ENCODE measurements around the gene COPZ1.
"Not testable (repeated sequence)": the region's sequence is repeated elsewhere in the genome, so short reads cannot be mapped to it uniquely, and the experiment has no call there.

COPZ1 gene

GRCh38 chr12:54330442-54330841 lies 5.5 kb downstream of the COPZ1 start:
- in situ Hi-C loops (cut with HindIII; ENCODE audit: low sequenced_read_pairs) = no loop called here

GRCh38 chr12:54331461-54331860 lies 6.5 kb downstream of the COPZ1 start:
- in situ Hi-C loops (cut with HindIII; ENCODE audit: low sequenced_read_pairs) = no loop called here

- in situ Hi-C loops (cut with HindIII; ENCODE audit: low sequenced_read_pairs) = no loop called here
Measured at GRCh38 chr12:54333420-54334034, 8.6 kb downstream of the COPZ1 start.

GRCh38 chr12:54337280-54337842 lies 12.4 kb downstream of the COPZ1 start:
- in situ Hi-C loops (cut with HindIII; ENCODE audit: low sequenced_read_pairs) = loop anchor here (5.0 kb wide), 1 partner anchor 100 kb away; no protein-coding TSS in a partner anchor

GRCh38 chr12:54337854-54338650 lies 13.1 kb downstream of the COPZ1 start:
- in situ Hi-C loops (cut with HindIII; ENCODE audit: low sequenced_read_pairs) = loop anchor here (5.0 kb wide), 1 partner anchor 101 kb away; no protein-coding TSS in a partner anchor

GRCh38 chr12:54338698-54339296 lies 13.9 kb downstream of the COPZ1 start:
- in situ Hi-C loops (cut with HindIII; ENCODE audit: low sequenced_read_pairs) = loop anchor here (5.0 kb wide), 1 partner anchor 101 kb away; no protein-coding TSS in a partner anchor

GRCh38 chr12:54340846-54341245 lies 15.9 kb downstream of the COPZ1 start:
- in situ Hi-C loops (cut with HindIII; ENCODE audit: low sequenced_read_pairs) = loop anchor here (5.0 kb wide), 1 partner anchor 51 kb away; no protein-coding TSS in a partner anchor

GRCh38 chr12:54341378-54342300 lies 16.7 kb downstream of the COPZ1 start:
- in situ Hi-C loops (cut with HindIII; ENCODE audit: low sequenced_read_pairs) = loop anchor here (5.0 kb wide), 1 partner anchor 51 kb away; no protein-coding TSS in a partner anchor

GRCh38 chr12:54349036-54349435 lies 24.1 kb downstream of the COPZ1 start:
- in situ Hi-C loops (cut with HindIII; ENCODE audit: low sequenced_read_pairs) = no loop called here

- in situ Hi-C loops (cut with HindIII; ENCODE audit: low sequenced_read_pairs) = no loop called here
Measured at GRCh38 chr12:54349679-54350078, 24.7 kb downstream of the COPZ1 start.

- in situ Hi-C loops (cut with HindIII; ENCODE audit: low sequenced_read_pairs) = no loop called here
Measured at GRCh38 chr12:54350743-54351142, 25.8 kb downstream of the COPZ1 start.

GRCh38 chr12:54351341-54351740 lies 26.4 kb downstream of the COPZ1 start:
- in situ Hi-C loops (cut with HindIII; ENCODE audit: low sequenced_read_pairs) = no loop called here

- in situ Hi-C loops (cut with HindIII; ENCODE audit: low sequenced_read_pairs) = no loop called here
Measured at GRCh38 chr12:54352022-54352531, 27.1 kb downstream of the COPZ1 start.

- in situ Hi-C loops (cut with HindIII; ENCODE audit: low sequenced_read_pairs) = no loop called here
Measured at GRCh38 chr12:54352891-54353874, 28.3 kb downstream of the COPZ1 start.

GRCh38 chr12:54354271-54354670 lies 29.3 kb downstream of the COPZ1 start:
- in situ Hi-C loops (cut with HindIII; ENCODE audit: low sequenced_read_pairs) = not testable (repeated sequence)

GRCh38 chr12:54355104-54355815 lies 30.3 kb downstream of the COPZ1 start:
- in situ Hi-C loops (cut with HindIII; ENCODE audit: low sequenced_read_pairs) = no loop called here

- in situ Hi-C loops (cut with HindIII; ENCODE audit: low sequenced_read_pairs) = no loop called here
Measured at GRCh38 chr12:54356228-54356627, 31.3 kb downstream of the COPZ1 start.

- in situ Hi-C loops (cut with HindIII; ENCODE audit: low sequenced_read_pairs) = no loop called here
Measured at GRCh38 chr12:54356951-54357356, 32.0 kb downstream of the COPZ1 start.
